Body of pancreas (tissue), 4 donors: ENCODE results near the gene PDE2A.

Experiments used
- POLR2A ChIP-seq, 3 donors: fragments of 450-650 bp; IDR thresholded peaks; one replicate each; pipeline ENCODE4 v1.6.1; 2016; ENCODE audit warnings: antibody characterized with exemption in 3 of 3, mild to moderate bottlenecking in 2 of 3
- TF ChIP-seq, protein P1 (sequence below), 7 experiments: fragments of 450-650 bp in 4 of 7; fragments of 200-600 bp in 3 of 7; sonication (generic) in 3 of 7; IDR thresholded peaks; one replicate each; pipeline ENCODE4 v1.5.1; 2016 to 2019; ENCODE audit warnings: antibody characterized with exemption in 7 of 7

DNA sequence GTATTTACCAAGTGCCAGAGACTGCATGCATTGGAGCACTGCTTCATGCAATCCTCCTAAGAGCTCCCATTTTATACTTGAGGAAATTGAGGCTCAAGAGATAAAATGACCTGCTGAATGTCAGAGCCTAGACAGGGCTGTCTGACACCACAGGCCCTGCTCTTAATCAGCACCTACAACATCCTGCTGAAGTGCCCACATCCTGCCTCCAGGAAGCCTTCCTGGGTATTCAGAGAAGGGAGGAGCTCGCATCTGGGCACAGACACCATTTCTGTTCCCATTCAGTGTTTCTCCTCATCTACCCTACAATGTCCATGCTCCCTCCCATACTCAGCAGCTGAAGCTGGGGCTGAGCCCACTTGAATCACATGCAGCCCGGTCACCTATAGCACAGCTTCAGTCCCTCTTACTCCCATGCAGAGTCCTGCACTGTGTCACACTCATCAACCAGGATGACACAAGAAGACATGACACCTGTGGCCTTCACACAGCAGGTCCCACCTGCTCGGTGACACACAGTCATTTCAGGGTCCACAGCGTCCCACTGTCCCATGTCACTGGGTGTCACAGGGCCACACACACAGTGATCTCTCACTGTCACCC, 53.1 kb downstream of the PDE2A start:
- TF ChIP-seq, protein P1, sequence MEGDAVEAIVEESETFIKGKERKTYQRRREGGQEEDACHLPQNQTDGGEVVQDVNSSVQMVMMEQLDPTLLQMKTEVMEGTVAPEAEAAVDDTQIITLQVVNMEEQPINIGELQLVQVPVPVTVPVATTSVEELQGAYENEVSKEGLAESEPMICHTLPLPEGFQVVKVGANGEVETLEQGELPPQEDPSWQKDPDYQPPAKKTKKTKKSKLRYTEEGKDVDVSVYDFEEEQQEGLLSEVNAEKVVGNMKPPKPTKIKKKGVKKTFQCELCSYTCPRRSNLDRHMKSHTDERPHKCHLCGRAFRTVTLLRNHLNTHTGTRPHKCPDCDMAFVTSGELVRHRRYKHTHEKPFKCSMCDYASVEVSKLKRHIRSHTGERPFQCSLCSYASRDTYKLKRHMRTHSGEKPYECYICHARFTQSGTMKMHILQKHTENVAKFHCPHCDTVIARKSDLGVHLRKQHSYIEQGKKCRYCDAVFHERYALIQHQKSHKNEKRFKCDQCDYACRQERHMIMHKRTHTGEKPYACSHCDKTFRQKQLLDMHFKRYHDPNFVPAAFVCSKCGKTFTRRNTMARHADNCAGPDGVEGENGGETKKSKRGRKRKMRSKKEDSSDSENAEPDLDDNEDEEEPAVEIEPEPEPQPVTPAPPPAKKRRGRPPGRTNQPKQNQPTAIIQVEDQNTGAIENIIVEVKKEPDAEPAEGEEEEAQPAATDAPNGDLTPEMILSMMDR (IDR thresholded peaks at IDR 0.05), result no peak
- TF ChIP-seq POLR2A (IDR thresholded peaks at IDR 0.05), result no peak
